Prostate gland (tissue), 2 donors: Measurements from ENCODE around the gene UBIAD1. TPM values are rescaled to one million over a fixed set of nuclear protein-coding genes. Genes with fewer than 3 reads are reported as not detected.

Experiments used
- DNase-seq: peaks from one replicate; pipeline ENCODE4 v3.0.0-alpha.2; 2019; ENCODE audit warnings: low spot score
- H3K27ac ChIP-seq, 2 donors: fragments of 200-600 bp; sonication (generic); 2 replicates each; pipeline ENCODE4 v1.5.1; 2017 to 2019
- H3K27me3 ChIP-seq: fragments of 200-600 bp; sonication (generic); replicated peaks from 2 replicates; pipeline ENCODE4 v1.5.1; 2019; ENCODE audit not compliant: insufficient read depth
- H3K36me3 ChIP-seq, 2 donors: fragments of 200-600 bp; sonication (generic); 1 replicate in 1 of 2; 2 replicates in 1 of 2; pipeline versions ENCODE4 v1.5.1 to v1.8.1; 2017 to 2019
- H3K4me1 ChIP-seq: fragments of 200-600 bp; sonication (generic); replicated peaks from 2 replicates; pipeline ENCODE4 v1.5.1; 2019
- H3K4me3 ChIP-seq, 2 donors: fragments of 200-600 bp; sonication (generic); 2 replicates each; pipeline ENCODE4 v1.5.1; 2017 to 2019
- H3K9me3 ChIP-seq: fragments of 200-600 bp; sonication (generic); 2 replicates; pipeline ENCODE4 v1.5.1; 2017
- POLR2A ChIP-seq: fragments of 450-650 bp; IDR thresholded peaks from one replicate; pipeline ENCODE4 v1.6.1; 2016; ENCODE audit warnings: antibody characterized with exemption, mild to moderate bottlenecking
- POLR2AphosphoS5 ChIP-seq: sonication (generic); formaldehyde crosslinking; IDR thresholded peaks from one replicate; pipeline ENCODE4 v1.6.1; 2017; ENCODE audit warnings: antibody characterized with exemption
- WGBS: methylation state at CpG from one replicate; pipeline ENCODE4 v1.1.5; 2018; 5-methylcytosine and 5-hydroxymethylcytosine counted together
- intact Hi-C: fragments of 100-400 bp; cut with DNase I; formaldehyde crosslinking; loops from one replicate; pipeline ENCODE4 v1.14.2; 2022
- total RNA-seq, 2 donors: library from RNA; depleted of rRNA; stranded (reverse); fragments of >200 nt; gene quantifications; one replicate each; pipeline ENCODE4 v1.1.0, GENCODE V29; 2016
- TF ChIP-seq, protein P1 (sequence below), 4 experiments: fragments of 200-600 bp in 2 of 4; fragments of 450-650 bp in 2 of 4; sonication (generic) in 2 of 4; IDR thresholded peaks; 1 replicate in 3 of 4; 2 replicates in 1 of 4; pipeline ENCODE4 v1.5.1; 2016 to 2019; ENCODE audit warnings: antibody characterized with exemption in 4 of 4, mild to moderate bottlenecking in 2 of 4, moderate library complexity in 2 of 4

The UBIAD1 gene
- total RNA-seq, 2 donors from 2014 or later: 22.7 to 23.2 TPM

GRCh38 chr1:11328444-11328843, 55.4 kb downstream of the UBIAD1 start:
- Histone ChIP-seq H3K27me3 (no peaks in the 10 kb centered on the region), H3K27ac (no peak overlapping the region), H3K9me3 (no peaks in the 10 kb centered on the region), H3K36me3 (no peaks in the 10 kb centered on the region), H3K4me1 (no peaks in the 10 kb centered on the region), H3K4me3 (no peak overlapping the region)
- TF ChIP-seq POLR2AphosphoS5 (no peak), POLR2A (no peak)
- no peak for DNase-seq
- intact Hi-C loops: no loop called here
- WGBS: 76% methylated on average over 7 of the region's 7 CpGs

DNA sequence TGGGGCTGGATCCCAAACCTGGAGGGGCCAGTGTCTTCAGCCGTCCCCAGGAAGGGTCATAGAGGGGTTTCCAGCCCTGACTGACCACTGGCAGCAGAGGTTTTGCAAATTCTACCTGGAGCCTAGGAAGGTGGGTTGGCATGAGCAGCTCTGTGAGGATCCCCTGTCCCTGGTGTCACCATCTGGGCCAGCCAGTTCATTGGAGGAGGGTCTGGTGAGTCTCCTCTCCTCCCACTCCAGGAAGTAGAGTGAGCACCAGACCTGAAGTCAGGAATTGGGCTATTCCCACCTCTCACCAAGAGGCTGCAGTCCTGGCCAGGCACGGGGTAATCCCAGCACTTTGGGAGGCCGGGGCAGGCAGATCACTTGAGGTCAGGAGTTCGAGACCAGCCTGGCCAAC, 57.4 kb downstream of the UBIAD1 start:
- 91% methylated on average over 4 of the region's 4 CpGs for WGBS
- no peak overlapping the region for H3K27ac ChIP-seq
- intact Hi-C loops: no loop called here
- no peaks in the 10 kb centered on the region for H3K27me3 ChIP-seq
- H3K4me1 ChIP-seq: no peaks in the 10 kb centered on the region
- H3K4me3 ChIP-seq: no peak overlapping the region
- no peaks in the 10 kb centered on the region for H3K9me3 ChIP-seq
- TF ChIP-seq POLR2A (no peak), POLR2AphosphoS5 (no peak)
- TF ChIP-seq, protein P1, sequence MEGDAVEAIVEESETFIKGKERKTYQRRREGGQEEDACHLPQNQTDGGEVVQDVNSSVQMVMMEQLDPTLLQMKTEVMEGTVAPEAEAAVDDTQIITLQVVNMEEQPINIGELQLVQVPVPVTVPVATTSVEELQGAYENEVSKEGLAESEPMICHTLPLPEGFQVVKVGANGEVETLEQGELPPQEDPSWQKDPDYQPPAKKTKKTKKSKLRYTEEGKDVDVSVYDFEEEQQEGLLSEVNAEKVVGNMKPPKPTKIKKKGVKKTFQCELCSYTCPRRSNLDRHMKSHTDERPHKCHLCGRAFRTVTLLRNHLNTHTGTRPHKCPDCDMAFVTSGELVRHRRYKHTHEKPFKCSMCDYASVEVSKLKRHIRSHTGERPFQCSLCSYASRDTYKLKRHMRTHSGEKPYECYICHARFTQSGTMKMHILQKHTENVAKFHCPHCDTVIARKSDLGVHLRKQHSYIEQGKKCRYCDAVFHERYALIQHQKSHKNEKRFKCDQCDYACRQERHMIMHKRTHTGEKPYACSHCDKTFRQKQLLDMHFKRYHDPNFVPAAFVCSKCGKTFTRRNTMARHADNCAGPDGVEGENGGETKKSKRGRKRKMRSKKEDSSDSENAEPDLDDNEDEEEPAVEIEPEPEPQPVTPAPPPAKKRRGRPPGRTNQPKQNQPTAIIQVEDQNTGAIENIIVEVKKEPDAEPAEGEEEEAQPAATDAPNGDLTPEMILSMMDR (IDR thresholded peaks at IDR 0.05): no peak
- no peaks in the 10 kb centered on the region for H3K36me3 ChIP-seq
- DNase-seq: no peak

DNA sequence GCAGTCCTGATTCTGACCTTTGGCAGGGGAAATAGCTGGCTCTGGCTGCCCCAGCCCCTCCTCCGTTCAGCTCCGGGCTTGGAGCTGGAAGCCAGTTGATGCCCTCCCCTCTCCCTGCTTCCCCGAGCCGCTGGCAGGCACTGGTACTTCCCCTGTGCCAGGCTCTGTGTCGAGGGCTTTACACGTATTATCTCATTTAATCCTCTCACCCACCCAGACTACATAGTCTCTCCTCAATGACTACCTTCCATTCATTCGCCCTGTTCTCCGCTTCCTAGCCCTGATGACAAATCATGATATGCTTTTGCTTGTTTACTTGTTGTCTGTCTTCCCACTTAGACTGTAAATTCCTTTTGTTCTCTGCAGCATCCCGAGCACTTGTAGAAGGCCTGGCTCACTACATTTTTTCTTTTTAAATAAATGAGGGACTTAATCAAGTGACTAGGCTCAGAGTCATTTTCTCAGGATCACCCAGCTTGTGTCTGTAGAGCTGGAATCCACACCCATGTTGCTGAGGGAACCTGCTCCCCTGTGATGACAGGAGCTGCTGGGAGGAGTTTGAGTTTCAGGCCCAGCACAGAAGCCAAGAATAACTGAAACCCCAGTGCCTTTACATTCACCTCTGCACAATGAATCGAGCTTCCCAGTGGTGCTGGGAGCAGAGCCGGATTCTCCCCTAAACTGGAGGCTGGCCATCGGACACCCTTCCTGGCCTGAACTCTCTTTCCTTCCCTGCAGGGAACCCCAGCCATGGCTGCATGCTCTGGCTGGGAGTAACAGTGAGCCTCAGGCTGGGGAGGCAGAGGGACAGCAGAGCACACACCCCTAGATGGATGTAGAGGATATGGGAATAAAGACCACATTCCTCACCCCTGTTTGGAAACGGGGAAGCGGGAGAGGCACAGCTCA, 58.3 kb downstream of the UBIAD1 start:
- intact Hi-C loops: no loop called here
- Histone ChIP-seq H3K36me3 (no peaks in the 10 kb centered on the region), H3K27ac (no peak overlapping the region), H3K4me1 (no peaks in the 10 kb centered on the region), H3K4me3 (no peak overlapping the region), H3K27me3 (no peaks in the 10 kb centered on the region), H3K9me3 (no peaks in the 10 kb centered on the region)
- DNase-seq: no peak
- WGBS: 67% methylated on average over 14 of the region's 14 CpGs
- TF ChIP-seq POLR2A (no peak), POLR2AphosphoS5 (no peak)
- TF ChIP-seq, protein P1 (IDR thresholded peaks at IDR 0.05): no peak

- no peak overlapping the region for H3K4me3 ChIP-seq
- no peaks in the 10 kb centered on the region for H3K36me3 ChIP-seq
- no peaks in the 10 kb centered on the region for H3K9me3 ChIP-seq
- DNase-seq: no peak
- WGBS: 91% methylated on average over 13 of the region's 13 CpGs
- TF ChIP-seq POLR2A: no peak
- TF ChIP-seq, protein P1 (IDR thresholded peaks at IDR 0.05): no peak
- H3K27ac ChIP-seq: no peak overlapping the region
- H3K27me3 ChIP-seq: no peaks in the 10 kb centered on the region
- intact Hi-C loops: no loop called here
- H3K4me1 ChIP-seq: no peaks in the 10 kb centered on the region
Observed at GRCh38 chr1:11331945-11332546, 59.0 kb downstream of the UBIAD1 start.

DNA sequence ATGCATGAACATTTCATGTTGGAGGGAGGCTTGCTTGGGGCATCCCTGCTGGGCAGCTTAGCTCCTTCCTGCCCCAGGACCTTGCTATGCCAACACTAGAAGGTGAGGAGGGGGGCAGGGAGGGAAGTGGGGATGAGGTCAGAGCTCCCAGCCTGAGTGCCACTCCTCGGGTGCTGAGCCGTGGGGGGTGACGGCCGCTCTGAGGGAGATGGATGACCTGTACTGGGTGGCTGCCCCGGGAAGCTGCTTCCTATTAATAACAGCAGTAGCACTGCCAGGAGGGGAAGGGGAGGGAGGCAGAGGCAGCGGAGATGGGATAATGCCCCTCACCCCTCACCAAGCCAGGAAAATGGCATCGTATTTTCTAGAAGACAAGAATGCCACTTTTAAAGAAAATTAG, 60.6 kb downstream of the UBIAD1 start:
- Histone ChIP-seq H3K9me3 (no peaks in the 10 kb centered on the region), H3K4me1 (no peaks in the 10 kb centered on the region), H3K27me3 (no peaks in the 10 kb centered on the region), H3K36me3 (no peaks in the 10 kb centered on the region), H3K27ac (no peak overlapping the region), H3K4me3 (no peak overlapping the region)
- WGBS: 66% methylated on average over 7 of the region's 7 CpGs
- no peak for DNase-seq
- intact Hi-C loops: no loop called here
- TF ChIP-seq, protein P1 (IDR thresholded peaks at IDR 0.05): no peak
- no peak for TF ChIP-seq POLR2AphosphoS5
- TF ChIP-seq POLR2A: no peak
